GM11168 (cell line): Measurements from ENCODE around the gene FAM120B.

Experiments
- in situ Hi-C: fragments of 300-500 bp; cut with MboI; formaldehyde crosslinking; loops from one replicate; pipeline ENCODE4 v1.12.0; 2022; ENCODE audit warnings: low sequenced_read_pairs; ENCODE audit not compliant: unreplicated experiment

The FAM120B gene

DNA sequence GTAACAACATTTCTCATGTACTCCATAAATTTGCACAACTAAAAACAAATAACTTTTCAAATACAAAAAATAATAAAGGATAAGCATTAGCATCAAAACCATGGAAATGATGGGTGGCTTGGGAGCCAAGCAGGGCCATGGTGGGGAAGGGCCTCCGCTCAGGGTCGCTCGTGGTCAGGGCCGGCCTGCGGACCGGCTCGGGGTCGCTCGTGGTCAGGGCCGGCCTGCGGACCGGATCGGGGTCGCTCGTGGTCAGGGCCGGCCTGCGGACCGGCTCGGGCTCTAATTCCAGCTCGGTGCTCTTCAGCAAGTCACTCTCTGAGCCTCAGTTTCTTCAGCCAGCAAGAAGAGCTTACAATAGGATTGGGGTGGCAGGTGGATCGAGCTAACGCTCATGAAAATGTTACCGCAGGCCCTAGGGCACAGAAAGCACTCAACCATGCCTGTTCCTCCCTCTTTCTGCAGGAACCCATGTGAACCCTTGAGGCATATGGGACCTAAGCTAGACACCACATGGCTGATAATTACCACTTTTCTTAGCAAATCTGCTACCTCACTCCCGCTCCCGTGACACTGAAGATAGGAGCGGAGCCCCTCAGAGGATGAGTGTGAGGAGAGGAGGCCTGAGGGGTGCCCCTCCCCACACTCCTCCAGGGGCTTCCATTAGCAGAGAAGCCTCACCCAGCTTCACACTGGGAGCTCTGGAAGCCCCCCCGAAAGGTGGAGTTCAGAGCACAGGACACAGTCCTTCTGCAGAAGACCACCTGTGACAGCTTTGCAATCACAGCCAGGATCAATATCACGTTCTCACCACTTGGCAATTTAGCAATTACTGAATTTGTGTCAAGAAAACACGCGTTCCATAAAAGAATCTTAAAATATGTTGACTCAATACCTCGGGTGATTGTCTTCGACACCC is 143.5 kb downstream of the FAM120B start:
- in situ Hi-C loops = no loop called here

DNA sequence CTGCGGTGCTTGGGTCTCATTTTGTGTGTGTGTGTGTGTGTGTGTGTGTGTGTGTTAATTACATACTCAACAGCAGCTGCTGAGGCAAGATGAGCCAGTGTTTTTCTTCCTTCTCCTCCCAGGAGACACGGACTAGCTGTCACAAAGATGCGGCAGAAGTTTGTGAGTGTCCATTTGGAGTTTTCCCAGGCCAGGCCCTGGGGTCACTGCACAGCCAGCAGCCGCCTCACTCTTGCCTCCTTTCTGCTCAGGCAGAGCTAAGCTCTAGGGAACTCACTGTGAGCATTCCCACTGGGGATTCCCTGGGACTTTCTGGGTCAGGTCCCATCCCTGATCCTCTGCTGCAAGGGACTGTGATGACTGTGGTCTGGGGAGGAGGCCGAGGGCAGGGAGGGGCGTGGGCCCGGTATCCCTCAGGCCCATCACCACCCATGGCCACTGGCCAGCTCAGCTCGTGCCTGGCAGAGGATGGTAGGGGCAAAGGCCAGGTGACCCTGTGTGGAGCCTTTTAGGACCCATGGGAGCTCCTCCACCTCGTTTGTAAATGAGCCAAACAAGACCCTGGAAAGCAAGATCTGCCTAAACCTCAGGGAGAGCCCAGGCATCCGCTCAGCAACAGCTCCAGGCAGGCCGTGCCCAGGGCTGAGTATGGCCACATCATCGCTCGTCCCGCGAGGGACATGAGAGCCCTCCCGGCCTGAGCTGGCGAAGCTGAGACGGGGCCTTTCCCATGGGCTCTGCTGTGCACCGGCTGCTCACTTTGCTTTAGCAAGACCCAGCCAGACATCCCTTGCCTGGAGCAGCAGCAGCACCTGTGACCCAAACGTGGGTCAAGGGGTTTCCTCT is 144.6 kb downstream of the FAM120B start:
- in situ Hi-C loops = no loop called here

DNA sequence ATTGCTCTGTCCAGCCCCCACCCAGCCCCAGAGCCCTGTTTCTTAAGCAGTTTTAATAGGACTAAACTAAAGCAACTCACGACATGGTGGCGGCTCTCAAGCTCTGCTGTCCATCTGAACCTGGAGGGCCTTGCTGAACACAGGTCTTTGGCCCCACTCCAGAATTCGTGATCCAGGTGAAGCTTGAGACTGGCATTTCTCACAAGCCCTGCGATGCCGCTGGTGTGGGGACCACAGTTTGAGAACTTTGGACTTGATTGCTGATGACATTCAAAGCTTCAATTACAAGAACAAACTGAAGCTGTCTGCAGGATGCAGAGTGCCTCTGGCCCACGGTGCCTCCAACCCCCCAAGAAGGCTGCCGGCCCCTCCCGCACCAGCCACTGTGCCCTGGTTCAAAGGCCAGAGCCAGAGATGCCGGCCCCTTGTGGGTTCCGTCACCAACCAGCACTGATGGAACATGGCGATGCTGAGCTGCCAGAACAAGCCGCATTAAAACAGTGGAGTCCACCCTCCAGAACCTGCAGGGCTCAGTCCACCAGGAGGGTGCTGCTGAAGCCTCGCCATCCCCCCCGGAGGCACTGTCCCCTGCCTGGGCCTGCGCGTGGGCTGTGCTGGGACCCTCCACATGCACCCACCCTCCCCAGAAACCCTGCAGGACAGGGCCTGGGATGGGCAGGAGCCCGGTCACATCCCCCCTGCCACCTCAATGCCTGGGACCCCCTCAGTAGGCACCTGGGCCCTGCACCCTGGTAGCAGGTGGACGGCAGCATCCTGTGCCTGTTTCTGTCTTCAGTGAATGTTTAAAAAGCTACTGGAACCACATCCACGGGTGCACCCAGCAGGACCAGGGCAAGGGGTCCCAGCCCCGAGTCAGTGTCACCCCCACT is 145.4 kb downstream of the FAM120B start:
- in situ Hi-C loops = no loop called here

DNA sequence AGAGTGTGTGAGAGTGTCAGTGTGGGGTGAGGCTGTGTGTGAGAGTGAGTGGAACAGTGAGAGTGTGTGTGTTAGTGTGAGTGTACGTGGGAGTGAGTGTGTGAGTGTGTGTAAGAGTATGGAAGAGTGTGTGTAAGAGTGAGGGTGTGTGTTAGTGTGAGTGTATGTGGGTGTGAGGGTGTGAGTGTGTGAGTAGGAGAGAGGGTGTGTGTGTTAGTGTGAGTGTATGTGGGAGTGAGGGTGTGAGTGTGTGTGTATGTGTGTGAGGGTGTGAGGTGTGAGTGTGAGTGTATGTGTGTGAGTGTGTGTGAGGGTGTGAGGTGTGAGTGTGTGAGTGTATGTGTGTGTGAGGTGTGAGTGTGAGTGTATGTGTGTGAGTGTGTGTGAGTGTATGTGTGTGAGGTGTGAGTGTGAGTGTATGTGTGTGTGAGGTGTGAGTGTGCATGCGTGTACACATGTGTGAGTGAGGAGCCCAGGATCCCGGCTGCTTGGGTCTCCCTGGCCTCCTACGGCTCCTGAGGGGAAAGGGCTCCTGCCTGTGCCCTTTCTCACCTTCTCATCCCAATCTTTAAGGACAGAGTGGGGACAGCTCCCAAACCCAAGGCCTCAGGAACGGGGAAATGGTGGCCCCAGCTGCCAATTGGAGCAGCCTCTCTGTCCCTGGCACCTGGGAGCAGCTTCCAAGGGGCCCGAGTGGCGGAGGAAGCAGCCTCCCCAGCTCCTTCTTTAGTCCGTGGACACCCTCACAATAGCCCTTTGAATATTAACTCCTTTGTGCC is 146.4 kb downstream of the FAM120B start:
- in situ Hi-C loops = no loop called here

DNA sequence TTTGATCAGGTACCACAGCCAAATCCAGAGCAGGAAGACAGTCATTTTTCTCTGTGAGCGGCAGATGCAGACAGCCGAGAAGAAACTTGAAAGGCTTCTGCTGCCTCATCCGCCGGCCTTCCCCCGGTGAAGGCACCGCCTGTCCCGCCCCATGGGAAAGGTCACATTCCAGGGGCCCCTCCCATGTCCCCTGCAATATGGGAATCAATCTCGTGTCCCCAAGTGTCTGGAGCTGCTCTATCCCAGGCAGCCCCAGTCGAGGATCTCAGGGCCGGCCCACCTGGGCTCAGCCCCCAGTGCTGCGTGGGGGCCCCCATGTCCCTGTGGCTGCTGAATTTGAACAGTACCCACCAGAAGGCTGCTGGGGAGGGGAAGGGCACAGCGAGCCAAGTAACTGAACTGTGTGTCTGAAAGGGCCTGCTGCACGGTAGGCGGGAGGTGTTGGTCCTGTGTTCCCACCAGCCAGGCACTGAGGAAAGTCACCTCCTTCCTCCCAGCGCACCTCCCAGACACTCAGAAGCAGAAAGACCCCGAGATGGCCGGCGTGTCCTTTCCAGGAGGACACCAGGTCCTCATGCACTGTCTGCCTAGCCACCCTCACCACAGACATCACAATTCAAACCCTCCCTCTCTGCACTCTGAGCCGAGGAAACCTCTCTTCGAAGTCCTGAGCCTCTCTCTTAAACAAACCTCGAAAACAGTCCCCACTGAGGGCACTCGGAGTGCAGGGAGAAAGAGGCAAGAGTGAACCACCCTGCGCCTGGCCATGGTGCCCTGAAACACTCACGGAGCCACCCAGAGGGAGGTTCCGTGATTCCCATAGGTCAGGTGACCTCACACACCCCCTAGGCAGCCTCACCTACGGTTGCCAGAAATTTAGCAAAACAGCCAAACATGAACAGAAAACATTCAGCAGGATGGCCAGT is 147.3 kb downstream of the FAM120B start:
- in situ Hi-C loops = no loop called here

DNA sequence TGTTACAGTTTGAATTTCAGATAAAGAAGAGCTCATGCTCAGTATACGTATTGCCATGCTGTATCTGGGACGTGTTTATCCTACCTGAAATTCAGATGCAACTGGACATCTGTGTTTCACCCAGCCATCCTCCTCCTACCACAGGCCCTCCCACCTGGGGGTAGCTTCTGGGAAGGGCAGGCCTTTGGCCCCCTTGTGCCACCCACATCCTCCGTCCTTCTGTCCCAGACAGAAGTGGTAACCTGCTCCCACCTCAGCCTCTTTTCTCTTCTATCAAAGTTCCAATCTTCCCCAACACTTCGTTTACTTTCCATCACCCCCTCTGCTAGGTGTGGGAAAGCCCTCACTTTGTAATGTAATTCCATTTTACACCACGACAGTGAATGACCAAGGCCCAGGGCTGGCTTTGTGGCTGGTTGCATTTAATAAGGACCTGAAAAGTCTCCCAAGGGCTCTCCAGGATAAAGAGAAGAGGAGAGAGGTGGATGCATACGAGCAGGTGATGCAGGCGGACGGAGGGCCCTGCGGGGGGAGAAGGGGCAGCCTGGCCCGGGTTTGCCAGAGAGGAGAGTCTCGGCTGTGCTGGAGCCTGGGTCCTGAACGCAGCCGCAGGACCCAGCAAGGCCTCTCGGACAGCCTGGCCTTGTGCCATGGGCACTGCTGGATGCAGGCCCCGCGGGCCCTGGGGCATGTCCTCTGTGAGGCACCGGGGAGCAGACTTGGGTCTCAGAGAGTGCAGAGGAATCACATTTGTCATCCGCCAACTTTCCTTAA is 148.1 kb downstream of the FAM120B start:
- in situ Hi-C loops = no loop called here

DNA sequence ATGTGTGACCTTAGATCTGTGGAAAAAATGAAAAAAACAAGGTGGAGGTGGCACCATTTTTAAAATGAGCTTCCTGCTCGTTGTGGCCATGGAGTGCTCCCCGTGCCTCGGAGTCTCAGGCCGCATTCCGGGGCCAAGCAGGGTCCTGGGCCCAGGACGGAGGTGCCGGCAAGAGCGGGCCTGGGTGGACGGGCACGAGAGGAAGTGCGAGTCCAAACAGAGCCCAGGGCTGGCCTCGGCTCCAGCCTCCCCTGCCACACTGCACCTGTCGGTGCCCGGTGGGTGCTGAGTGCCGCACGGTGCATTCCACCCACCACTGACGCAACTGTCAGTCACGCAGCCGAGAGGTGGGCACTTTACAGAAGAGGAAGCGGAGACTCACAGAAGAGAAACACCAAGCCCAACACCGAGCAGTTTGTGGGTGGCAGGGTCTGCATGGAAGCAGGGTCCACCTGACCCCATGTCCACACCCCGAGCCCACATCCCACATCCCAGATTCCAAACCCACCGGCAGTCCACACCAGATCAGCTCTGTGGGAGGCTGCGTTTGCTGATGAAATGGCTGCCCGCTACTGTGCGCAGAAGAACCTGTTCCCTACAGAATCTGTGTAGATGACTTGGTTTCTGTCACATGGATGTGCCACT is 148.9 kb downstream of the FAM120B start:
- in situ Hi-C loops = no loop called here

DNA sequence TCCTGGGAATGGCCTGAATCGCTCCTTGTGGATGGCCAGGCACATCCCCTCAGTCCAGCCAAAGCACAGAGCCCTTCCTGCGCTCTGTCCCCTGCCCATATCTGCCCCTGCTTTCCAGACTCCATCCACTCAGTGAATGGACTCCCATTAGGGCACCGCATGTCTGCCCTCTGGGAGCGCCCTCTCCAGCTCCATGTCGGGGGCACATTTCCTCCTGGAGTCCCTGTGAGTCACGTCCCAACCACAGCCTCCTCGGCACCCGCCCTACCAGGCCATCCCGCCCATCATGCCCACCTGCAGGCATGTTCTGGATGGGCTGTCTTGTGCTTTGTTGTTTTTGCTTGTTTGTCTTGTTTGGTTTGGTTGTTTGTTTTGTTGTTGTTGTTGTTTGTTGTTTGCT is 149.8 kb downstream of the FAM120B start:
- in situ Hi-C loops = no loop called here
